Measurements from ENCODE around the gene TNFRSF6B. TPM values are rescaled to one million over a fixed set of nuclear protein-coding genes. Genes with fewer than 3 reads are reported as not detected.
"Not testable (repeated sequence)": the region's sequence is repeated elsewhere in the genome, so short reads cannot be mapped to it uniquely, and the experiment has no call there.

Gene TNFRSF6B
- total RNA-seq, 1 donor from 2014 or later = 3.2 TPM

DNA sequence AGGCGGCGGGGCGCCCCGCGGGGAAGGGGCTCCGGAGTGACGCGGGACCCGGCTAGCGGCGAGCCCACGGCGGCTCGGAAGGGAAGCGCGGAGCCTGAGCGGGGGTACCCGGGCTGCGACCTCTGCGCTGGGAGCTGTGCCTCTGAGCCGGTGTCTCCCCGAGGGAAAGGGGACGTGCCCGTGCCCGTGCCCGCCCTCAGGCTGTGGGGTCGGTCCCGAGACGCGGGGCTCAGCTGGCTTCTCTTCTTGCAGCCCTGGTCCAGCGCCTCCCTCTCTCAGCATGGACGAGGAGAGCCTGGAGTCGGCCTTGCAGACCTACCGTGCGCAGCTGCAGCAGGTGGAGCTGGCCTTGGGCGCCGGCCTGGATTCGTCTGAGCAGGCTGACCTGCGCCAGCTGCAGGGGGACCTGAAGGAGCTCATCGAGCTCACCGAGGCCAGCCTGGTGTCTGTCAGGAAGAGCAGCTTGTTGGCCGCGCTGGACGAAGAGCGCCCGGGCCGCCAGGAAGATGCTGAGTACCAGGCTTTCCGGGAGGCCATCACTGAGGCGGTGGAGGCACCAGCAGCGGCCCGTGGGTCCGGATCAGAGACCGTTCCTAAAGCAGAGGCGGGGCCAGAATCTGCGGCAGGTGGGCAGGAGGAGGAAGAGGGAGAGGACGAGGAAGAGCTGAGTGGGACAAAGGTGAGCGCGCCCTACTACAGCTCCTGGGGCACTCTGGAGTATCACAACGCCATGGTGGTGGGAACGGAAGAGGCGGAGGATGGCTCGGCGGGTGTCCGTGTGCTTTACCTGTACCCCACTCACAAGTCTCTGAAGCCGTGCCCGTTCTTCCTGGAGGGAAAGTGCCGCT, 12.1 kb downstream of the TNFRSF6B start:
- no peak for DNase-seq (ENCODE audit: low spot score)

- no peak for DNase-seq (ENCODE audit: low spot score)
Observed at GRCh38 chr20:63709149-63709527, 12.7 kb downstream of the TNFRSF6B start.

- no peak for DNase-seq (ENCODE audit: low spot score)
Observed at GRCh38 chr20:63711085-63711645, 14.7 kb downstream of the TNFRSF6B start.

DNA sequence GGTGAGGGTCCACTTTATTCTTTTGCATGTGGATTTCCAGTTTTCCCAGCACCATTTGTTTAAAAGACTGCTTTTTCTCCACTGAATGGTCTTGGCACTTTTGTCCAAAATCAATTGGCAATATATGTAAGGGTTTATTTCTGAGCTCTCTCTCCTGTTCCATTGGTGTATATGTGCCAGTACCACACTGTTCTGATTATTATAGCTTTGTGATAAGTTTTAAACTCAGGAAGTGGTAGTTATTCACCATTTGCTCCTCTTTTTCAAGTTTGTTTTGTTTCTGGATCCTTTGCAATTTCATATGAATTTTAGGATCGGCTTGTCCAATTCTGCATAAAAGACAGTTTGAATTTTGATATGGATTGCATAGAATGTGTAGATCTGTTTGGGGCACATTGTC, 15.7 kb downstream of the TNFRSF6B start:
- DNase-seq (ENCODE audit: low spot score) = no peak

GRCh38 chr20:63714858-63715257, 18.4 kb downstream of the TNFRSF6B start:
- no peak for DNase-seq (ENCODE audit: low spot score)

DNA sequence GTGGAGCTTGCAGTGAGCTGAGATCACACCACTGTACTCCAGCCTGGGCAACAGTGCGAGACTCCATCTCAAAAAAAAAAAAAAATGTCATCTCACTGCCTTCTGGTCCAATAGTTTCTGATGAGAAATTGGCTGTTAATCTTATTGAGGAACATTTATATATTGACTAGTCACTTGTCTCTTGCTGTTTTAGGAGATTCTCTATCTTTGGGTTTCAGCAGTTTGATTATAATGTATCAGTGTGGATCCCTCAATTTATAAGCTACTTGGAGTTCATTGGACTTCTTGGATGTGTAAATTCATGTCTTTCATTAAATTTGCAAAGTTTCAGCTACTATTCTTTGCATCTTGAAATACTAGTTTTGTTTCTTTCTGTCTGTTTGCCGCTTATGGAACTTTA, 22.5 kb downstream of the TNFRSF6B start:
- no peak for DNase-seq (ENCODE audit: low spot score)

DNA sequence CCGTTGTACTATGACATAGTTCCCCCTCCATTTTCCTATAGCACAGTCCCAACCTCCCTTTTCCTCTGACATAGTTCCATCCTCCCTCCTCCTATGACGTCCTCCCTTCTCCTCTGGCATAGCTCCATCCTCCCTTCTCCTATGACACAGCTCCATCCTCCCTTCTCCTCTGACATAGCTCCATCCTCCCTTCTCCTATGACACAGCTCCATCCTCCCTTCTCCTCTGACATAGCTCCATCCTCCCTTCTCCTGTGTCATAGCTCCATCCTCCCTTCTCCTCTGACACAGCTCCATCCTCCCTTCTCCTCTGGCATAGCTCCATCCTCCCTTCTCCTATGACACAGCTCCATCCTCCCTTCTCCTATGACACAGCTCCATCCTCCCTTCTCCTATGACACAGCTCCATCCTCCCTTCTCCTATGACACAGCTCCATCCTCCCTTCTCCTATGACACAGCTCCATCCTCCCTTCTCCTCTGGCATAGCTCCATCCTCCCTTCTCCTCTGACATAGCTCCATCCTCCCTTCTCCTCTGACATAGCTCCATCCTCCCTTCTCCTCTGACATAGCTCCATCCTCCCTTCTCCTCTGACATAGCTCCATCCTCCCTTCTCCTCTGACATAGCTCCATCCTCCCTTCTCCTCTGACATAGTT, 26.6 kb downstream of the TNFRSF6B start:
- not testable (repeated sequence) for DNase-seq (ENCODE audit: low spot score)

GRCh38 chr20:63730189-63730733, 33.8 kb downstream of the TNFRSF6B start:
- DNase-seq (ENCODE audit: low spot score) = not testable (repeated sequence)

- no peak for DNase-seq (ENCODE audit: low spot score)
Observed at GRCh38 chr20:63731410-63731809, 35.0 kb downstream of the TNFRSF6B start.

DNA sequence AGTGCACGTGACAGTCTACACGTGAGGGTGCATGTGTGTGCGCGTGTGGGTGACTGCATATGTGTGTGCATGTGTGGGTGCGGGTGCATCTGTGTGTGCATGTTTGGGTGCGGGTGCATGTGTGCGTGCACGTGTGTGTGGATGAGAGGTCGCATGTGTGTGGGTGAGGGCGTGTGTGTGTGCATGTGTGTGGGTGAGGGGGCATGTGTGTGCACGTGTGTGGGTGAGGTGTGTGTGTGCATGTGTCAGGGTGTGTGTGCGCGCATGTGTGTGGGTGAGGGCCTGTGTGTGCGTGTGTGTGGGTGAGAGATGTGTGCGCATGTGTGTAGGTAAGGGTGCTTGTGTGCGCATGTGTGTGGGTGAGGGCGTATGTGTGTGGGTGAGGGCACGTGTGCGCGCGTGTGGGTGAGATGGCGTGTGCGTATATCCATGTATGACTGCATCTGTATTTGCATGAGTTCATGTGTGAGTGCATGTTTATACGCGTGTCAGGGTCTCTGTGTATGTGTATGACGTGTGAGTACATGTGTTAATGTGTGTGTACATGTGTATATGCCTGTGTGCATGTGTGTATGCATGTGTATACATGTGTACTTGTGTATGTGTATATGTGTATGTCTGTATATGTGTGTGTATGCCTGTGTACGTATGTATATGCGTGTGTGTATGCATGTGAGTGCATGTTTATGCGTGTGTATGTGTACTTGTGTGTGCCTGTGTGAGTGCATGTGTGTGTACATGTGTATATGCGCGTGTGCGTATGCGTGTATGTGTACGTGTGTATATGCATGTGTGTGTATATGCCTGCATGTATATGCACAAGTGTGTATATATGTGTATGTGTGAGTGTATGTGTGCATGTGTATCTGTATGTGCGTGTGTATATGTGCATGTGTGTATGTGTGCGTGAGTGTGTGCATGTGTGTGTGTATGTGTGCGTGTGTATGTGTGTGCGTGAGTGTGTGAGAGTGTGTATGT, 36.0 kb downstream of the TNFRSF6B start:
- no peak for DNase-seq (ENCODE audit: low spot score)

GRCh38 chr20:63733117-63733516, 36.7 kb downstream of the TNFRSF6B start:
- no peak for DNase-seq (ENCODE audit: low spot score)

DNA sequence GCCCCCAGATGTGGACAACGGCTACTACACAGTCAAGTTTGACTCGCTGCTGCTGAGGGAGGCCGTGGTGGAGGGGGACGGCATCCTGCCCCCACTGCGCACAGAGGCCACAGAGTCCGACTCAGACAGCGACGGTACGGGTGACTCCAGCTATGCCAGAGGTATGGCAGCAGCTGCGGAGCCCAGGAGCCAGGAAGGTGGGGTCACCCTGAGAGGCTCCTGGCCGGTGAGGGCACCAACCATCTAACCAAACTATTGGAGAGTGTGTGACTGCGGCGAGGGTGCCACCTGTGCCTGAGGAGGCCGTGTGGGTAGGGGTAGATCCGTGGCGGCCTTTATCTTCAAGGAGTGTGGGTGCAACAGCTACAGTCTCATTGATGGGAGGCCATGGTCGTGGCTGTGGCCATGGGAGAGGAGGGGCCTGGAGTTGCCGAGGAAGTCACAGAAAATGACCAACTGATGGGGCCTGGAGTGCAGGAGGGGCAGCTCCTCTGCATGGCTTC, 37.2 kb downstream of the TNFRSF6B start:
- no peak for DNase-seq (ENCODE audit: low spot score)

GRCh38 chr20:63734111-63734945, 37.9 kb downstream of the TNFRSF6B start:
- DNase-seq (ENCODE audit: low spot score) = no peak

GRCh38 chr20:63734946-63735858, 38.8 kb downstream of the TNFRSF6B start:
- DNase-seq (ENCODE audit: low spot score) = no peak

DNA sequence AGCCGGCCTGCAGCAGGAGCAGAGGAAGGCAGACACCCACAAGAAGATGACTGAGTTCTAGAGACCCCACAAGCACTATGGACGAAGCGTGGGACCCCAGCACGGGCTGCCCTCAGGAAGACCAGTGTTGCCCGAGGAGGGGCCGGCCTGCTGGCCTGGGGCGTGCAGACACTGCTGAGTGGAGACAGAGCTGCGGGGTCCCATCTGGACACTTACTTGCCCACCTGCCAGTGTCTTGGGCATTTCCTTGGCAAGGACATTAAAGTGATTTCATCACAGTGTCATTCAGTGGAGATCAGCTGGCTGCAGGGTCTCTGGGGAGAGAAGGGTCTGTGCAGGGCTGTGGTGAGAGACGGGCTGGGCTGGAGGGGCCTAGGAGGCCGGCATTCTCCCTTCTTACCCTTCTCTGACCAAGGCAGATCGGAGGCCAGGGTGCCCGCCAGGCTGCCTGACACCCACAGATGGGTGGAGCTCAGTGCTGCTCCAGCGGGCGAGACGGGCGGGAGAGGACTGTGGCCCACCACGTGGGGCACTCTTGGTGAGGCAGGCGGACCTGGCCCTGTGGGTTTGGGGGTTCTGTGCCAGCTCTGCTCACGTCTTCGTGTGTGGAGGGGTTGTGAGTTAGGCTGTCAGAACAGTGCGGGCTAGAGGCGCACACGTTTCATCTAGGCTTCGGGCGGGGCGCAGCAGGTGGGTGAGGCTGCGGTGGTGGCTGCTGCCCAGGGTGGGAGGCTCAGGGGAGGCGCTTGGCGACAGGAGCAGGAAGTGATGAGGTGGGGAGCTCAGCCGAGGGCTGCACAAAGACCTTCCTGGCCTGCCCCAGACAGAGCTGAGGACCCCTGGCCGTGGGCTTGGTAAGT, 39.6 kb downstream of the TNFRSF6B start, which contains the start of gene LIME1:
LIME1 (plus strand) TSS at position 806 of the 860 bp plus-strand sequence. CDS start 886 bp downstream, outside the sequence.
- DNase-seq (ENCODE audit: low spot score) = peak; percentile 34

GRCh38 chr20:63736893-63737694, 40.6 kb downstream of the TNFRSF6B start:
- DNase-seq (ENCODE audit: low spot score) = no peak

DNA sequence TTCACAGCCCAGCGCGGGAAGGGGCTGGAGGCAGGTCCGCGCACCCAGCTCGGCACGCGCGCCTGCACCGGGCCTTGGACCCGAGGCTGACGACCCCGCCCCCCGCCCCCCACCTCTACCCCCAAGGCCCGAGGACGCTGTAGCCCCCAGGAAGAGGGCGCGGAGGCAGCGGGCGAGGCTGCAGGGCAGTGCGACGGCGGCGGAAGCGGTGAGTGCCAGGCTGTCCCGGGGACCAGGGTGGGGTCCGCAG, 41.2 kb downstream of the TNFRSF6B start:
- no peak for DNase-seq (ENCODE audit: low spot score)

Measured in mucosa of gallbladder (tissue), 1 donor.